Measurements from ENCODE around the gene CAPN14.

CAPN14 gene

DNA sequence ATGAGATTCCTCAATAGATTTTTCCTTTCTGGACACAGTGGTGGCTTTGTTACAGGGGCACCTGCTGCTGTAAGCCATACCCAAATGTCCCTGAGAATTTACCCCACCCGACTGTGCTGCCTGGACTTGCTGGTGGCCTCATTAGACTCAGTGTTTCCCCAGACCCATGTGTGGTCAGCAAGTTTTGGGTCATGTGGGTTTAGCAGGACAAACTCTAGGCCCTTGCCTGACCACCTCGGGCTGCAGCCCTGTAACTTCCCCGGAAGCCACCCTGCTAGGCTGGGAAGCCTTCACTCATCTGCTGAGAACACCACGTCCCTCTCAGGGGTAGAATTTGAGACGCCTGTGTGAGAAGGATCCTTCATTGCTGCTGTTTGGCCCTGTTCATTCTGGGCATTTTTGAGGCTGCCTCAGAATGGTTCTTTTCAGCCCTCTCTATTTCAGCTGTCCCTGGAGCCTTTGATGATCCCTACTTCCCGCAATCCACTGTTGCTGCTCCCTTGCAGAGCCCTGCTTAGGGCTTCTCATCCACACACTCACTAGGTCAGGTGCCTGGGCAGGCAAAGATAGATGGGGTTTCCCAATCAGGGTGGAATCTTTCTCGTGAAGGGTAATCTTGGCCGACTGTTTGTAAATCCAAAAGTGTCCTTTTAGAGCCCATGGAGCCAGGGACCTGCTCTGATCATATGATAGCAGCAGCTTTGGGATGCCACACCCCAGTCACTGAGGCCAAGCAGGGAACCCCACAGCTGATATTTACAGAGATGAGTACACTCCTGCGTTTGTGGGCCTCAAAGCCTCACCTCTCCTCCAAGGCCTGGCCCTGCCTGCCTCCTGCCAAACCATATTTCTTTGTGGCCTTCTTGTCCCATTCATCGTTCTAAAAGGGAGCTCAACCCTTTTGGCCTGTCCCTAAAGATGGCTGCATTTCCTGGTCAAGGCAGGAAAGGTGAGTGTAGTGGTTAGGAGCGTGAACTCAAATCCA lies 23.4 kb upstream of the CAPN14 start:
- DNase-seq: no peak

DNA sequence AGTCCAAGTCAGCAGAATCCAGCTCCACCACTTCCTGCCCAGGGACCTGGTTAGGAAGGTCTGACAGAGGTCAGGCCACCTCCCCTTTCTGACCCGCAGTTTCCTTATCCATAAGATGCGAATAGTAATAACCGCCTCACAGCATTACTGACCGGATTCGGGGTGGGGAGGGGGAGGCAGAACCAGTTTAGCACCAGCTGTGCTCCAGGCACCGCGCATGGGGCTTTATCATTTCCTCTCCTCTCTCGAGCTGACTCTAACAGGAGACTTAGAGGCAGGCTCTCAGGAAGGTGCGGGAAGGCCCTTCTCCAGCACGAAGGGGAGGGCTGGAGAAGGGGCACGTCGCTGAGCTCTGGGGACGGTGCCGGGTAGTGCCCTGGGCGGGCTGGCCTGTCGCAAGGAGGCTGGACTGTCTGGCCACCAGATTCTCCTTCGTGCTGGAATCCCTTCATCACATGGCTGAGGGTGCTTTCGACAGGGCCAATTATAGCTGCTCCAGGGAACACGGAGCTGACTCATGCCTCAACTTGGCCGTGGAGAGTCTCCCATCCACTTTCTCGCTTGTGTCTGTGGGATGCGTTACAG lies 22.4 kb upstream of the CAPN14 start:
- no peak for DNase-seq

DNA sequence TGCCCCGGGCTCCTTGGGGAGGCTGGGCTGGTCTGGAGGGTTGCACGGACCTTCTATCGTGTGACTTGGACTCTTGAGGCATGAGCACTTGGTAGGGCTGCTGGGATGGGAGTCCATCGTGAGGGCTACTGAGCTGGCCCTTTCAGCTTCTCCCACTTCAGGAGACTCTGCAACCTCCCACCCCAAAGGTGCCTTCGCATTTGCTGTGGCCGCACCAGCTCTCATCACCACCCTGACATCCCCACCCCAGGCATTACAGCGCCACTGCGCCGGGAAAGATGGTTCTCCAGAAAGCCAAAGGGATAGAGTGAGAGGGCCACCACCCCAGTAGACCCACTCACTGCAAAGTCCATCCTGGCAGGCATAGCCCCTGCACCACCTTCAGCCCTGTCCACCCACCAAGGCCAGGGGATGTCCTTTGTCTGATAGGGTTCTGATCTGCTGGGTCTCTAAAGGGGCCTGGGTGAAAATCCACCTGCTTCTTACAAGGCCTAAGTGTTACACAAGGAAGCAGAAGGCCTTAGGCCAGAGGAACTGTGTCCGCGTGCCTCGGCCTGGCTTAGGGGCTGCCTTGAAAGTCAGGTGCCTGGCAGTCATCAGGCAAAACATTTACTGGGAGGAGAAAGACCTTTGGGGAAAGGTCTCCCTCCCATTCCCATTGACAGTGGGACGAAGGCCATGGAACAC lies 21.7 kb upstream of the CAPN14 start:
- DNase-seq: no peak

DNA sequence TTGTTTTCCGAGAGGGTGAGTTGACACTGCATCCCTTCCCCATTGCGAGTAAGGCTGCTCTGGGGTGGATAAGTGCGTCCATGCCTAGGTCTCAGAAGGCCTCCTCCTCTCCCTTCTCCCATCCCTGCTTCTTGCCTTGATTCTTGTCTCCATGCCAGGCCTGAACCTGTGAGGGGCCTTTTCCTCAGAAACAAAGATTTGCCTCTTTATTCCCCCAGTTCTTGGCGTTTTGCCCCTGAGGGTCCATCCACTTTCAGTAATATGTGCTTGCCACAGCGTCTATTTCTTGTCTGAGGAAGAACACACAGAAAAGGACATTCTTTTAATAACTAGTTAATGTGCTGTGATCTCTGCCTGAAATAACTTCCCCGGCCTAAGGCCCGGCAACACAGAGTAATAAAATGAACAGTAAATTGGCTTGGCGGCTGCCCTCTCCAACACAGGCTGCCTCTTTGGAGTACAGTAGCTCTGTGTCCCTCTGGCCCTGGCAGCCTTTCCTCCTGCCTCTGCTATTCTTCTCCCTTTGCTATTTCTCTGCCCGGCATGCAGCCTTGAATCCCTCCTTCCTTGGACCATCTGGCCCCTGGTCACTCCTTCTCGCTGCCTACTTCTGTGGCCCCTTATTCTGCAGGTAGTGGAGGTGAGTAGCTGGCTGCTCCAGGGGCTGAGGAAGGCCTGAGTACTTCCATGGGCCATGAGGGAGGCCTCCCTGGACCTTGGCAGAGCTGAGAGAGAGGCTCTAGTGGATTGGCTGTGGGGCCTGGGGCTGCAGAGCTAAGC lies 21.0 kb upstream of the CAPN14 start:
- DNase-seq: no peak

DNA sequence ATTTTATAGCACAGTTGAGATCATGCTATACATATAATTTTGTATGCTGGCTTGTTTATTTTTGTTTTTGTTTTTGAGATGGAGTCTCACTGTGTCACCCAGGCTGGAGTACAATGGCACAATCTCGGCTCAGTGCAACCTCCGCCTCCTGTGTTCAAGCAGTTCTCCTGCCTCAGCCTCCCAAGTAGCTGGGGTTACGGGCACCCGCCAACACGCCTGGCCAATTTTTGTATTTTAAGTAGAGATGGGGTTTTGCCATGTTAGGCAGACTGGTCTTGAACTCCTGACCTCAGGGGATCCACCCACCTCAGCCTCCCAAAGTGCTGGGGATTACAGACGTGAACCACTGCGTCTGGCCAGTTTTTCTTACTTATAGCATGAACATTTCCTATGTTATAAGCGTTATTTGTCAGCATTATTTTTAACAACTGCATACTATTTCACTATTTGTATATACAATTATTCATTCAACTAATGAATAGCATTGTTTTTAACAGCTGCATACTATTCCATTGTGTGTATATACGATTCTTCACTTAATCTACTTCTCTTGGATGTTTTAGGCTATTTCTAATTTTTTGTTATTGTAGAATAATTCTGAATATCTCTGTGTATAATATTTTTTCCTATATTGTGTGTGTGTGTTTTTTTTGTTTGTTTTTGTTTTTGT lies 20.2 kb upstream of the CAPN14 start:
- no peak for DNase-seq

DNA sequence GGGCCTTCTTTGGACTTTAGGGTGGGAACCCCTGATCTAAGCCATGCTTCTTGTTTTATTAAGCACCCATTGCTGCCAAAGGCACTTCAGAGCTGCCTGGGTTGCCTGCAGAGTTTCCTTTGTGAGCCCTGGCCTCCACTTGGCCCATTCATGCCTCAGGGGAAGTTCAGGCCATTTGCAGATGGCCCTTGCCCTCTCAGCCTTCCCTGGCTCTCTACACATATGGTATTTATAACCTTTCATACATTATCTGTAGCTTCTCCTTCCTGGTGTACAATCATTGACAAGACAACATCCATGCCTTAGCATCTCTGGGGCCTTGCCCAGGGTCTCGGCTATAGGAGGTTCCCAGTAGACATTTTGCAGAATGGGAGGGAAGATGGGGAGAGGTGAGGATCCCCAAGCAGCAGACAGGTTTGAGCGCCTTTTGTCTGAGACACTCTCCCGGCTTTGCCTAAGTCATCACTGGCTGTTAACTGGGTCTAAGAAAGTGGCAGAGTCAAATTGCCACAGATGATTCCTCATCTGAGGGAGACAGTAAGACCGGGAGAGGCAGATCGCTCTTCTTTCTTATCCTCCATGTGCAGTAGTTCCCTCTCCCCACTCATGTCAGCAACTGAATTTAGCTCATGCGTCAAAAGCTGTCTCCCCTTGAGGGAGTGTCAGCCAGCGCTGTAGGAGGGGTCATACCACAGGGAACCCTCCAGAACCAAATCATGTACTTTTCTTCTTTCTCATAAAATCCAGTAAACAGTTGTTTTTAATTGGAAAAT lies 19.3 kb upstream of the CAPN14 start:
- no peak for DNase-seq

DNA sequence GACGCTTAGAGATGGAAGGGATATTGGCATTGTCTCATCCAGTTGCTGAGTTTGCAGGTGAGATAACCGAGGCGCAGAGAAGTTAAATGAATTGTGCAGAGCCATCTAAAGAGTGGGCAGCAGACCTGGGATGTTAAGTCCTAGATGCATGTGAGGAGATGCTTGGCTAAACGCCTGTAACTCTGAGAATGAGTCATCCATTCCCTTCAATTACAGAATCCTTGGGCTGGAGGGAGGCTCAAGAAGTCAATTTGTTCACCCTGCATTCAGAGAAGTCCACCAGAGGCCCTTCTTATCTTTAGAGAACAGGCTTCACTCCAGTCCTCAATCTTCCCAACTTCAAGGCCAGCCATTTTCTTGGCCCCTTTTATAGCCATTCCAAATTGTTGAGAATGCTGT lies 18.2 kb upstream of the CAPN14 start:
- DNase-seq: no peak

DNA sequence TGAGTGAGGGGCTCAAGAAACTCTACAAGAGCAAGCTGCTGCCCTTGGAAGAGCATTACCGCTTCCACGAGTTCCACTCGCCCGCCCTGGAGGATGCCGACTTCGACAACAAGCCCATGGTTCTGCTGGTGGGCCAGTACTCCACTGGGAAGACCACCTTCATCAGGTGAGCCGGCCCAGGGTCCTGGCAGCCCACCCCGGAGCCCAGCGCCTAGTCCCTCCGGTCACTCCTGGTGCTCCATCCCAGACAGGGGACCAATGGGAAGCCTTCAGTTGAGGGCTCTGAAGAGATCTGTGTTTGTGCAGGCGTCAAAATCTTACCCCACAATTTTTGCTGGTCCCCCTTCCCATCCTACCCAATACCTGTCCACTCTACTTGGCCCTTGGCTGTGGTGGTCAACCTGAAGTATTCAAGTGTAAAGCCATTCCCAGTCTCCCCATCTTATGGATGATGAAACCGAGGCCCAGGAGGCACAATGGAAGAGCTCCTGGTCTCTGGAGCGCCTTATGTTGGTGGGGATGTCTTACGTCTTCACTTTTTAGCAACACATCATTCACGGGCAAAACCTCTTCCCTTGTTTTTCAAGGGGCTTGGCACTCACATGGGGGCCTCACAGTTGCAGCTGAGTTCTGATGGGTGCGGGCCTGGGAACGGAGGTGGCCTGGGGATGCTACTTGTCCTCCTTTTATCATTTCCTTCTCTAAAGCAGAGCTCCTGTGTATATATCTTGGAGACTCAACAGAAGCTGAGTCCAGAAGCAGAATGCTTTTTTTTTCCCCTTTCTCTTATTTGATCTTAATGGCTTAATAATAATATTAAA lies 17.6 kb upstream of the CAPN14 start:
- DNase-seq: no peak

DNA sequence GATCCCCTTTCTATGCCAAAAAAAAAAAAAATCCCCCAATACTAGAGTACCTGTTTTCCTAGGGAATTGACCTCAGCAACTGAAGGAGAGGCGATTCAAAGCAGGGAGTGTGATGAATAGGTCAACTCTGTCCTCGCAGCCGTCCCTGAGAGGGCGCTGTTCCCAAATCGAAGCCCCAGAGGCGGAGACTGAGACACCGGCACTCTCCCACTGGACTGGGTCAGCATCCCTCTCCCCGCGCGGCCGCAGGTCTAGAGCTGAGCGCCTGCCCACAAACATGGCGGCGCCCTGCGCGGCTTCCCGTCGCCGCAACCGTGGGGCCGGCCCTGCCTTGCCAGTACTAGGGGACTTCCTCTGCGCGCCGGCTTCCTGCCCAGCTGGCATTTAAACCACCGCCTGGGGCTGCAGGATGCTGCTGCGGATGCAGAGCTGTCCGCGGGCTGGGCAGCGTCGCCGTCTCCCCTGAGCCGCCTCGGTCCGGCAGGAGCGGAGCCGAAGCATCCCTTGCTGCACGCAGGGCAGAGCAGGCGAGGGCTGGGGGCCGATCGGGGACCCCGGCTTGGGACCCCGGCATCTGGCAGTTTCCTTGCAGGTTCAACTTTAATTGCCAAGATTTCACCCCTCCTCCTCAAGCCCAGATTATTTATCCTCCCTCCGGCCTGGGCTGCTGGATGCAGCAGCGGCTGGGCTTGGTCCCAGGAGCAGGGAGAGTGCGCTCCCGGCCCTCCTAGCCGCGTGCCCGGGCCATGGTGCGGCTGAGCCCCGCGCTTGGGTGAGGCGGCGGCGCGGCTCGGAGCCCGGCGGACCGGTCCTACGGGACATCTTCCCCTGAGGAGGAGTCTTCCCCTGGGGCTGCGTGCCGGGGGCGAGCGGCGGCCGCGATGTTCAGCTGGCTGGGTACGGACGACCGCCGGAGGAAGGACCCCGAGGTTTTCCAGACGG lies 16.7 kb upstream of the CAPN14 start, which contains the start of gene EHD3:
TSS of gene EHD3 (plus strand) at position 412 of the 942 bp plus-strand sequence. CDS start at position 882, 470 bp downstream.
- peak; percentile 82 for DNase-seq

DNA sequence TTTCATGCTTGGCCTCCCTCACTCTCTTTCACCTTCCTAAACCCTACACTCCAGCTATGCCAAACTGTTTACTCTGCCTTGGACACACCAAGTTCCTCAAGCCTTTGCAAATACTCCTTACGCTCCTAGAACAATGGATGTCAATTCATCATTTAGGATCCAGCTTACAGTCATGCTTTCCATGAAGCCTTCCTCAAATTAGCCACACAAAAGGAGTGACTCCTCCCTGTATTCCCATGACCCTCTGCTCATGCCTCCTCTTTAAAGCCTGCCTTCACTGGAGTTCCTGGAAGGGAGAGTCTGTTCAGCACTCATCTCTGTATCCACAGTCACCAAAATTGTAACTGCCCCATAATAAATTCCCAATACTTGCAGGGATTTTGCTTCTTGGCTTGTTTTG lies 15.9 kb upstream of the CAPN14 start:
- DNase-seq: no peak

DNA sequence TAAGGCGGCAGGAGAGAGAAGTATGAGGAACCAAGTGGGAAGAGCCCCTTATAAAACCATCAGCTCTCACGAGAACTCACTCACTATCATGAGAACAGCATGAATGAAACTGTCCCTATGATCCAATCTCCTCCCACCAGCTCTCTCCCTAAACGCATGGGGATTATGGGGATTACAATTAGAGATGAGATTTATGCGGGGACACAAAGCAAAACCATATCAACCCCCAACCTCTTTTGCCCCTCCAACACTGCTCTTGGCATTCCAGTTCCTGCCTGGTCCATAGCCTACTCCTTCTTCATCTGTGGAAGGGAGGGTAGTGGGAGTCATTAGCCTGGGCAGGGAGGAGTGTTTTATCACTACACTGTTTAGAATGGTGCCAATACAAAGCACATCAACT lies 15.3 kb upstream of the CAPN14 start:
- DNase-seq: no peak

DNA sequence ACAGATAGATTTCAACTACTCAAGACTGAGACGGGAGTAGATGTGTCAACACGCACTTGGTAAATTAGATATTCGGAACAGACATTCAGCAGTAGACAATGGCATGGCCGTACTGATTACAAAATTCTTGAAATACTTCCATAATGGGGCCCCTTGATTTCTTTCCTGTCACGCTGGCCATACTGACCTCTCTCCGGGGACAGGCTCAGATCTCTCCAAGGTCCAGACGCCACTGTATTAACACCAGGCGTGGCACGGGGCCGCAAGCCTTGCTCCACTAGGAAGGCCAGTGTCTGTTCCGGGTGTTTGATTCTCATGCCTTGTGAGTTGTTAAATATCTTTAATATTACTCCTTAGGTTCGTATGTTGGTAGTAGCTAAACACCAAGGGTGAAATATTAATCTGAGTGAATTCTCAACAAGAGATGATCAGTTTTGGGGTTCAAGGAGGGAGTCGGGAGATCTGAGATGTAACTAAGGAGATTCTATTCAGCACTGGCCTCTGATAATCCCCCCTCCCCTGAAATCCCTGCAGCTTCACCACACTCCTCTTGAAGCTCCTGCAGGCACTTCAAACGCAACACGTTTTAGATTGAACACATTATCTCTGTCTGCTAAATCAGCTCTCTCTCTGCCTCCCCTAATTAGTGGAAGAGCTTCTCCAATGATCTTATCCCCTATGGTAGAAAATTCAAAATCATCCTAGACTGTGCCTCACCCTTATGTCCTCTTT lies 14.4 kb upstream of the CAPN14 start:
- no peak for DNase-seq

DNA sequence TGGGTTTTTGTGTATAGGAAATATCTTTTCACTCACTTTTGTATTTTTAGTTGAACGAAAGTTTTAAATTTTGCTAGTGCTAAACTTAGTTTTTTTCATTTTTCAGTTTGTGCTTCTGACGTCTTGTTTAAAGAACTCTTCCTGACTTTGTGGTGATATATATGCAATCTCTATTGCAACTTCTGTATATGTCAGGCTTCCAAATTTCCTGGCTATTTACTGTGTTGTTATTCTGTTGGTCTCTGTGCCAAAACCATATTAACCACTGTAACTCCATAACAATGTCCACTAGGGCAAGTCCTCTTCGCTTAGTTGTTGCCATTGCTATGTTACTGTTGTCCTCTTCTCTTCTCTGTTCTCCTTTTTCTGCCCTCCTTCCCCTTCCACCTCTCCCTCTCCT lies 13.4 kb upstream of the CAPN14 start:
- no peak for DNase-seq

DNA sequence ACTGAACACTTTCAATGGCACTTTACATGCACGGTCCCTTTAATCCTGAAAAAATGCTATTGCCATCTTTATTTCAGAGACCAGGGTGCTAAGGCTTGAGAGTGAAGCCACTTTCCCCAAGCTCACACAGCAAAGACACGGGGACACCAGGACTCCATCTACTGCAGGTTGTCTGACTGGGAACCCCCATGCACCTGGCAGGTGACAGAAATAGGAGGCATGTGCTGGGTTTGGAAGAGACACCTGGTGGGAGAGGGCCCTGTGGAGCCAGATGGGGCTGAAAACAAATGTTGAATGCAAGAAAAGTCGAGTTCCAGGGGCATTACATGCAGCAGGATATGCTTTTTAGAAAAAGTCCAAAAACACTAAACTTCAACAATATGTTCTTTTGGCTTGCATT lies 11.4 kb upstream of the CAPN14 start:
- no peak for DNase-seq

DNA sequence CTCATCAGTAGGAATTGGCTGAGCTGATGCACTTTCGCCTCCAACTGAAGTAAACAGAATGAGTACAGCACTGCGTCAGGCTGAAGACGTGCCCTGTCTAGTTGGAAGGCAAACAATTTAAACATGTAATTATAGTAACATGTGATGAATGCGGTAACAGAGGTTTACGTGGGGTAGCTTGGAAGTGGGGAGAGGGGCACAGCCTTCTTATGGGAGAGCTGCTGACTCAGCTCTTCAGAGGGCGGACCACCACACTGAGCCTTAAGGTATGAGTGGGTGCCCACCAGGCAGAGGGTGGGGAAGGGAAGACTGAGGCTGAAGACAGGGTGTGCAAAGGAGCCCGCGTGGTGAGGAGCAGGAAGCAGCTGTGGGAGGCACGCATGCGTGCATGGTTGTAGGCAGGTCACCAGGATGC lies 10.4 kb upstream of the CAPN14 start:
- DNase-seq: no peak

DNA sequence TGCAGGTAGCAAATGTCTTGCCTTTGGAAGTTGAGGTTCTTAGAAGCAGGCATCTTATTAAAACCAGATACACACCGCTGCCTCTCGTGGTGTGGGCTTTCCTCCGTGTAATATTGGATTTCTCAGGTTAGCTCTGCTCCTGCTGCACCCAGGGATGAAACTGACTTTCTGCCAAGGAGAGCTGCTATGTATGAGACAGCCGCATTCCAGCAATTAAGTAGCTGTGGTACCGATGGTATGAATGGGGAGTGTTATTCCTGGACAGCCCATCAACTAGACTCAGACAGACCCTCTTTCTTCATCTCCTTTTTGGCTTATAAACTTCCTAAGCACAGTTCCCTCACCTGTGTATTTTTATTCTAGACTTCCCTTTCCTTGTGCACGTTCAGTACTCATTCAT lies 9.8 kb upstream of the CAPN14 start:
- DNase-seq: no peak

DNA sequence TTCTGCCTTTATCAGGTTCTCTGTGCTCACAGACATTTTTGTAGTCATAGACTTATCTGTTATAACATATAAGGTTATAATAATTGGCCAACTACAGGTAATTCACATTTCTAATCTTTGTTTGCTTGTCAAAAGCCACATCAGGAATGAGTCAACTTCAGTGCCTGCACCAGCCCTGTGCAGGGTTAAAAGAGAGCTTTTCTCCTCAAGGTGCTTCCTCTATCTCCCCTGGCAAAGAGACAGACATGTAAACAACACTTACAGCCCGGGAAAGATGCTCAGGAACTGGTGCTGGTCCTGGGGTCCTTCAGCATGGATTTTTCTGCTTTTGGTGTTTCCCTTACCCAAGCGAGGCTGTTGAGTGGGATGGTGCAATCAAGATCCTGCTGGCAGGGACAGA lies 9.0 kb upstream of the CAPN14 start:
- DNase-seq: no peak

DNA sequence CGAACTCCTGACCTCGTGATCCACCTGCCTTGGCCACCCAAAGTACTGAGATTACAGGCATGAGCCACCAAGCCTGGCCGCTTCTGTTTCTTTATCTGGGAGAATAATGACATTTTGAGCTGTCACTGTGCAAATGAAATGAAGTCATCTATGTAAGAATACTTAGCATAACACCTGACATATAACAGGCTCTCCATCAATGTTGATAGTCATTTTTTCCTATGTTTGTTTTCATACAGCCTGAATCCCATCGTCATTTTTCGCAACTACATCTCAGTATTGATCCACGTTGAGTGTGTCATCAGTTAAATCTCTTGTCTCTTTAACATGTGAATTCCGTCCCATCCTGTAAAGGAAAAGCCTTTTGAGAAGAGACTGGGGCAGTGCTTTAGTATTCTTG lies 6.4 kb upstream of the CAPN14 start:
- no peak for DNase-seq

DNA sequence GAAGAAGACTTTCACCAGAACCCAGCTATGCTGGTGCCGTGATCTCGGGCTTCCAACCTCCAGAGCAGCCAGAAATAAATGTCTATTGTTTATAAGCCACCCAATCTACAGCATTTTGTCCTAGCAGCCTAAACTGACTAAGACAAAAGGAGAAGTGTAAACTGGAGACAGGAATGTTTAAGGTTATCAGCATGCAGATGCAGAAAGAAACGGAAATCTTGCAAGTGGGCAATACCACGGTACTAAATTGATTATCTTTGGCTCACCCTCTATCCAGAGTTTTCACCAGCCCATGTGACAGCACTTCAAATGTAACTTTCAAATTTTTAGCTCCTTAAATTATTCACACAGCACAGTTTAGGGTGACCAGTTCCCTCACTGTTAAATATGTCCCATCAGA lies 5.7 kb upstream of the CAPN14 start:
- DNase-seq: no peak

All from 8988T (cell line).